Fibroblast of lung (primary cell): ENCODE data around the gene EIF5. TPM values are rescaled to one million over a fixed set of nuclear protein-coding genes. Genes with fewer than 3 reads are reported as not detected.

ENCODE experiments used
- DNase-seq, 2 donors: peaks; one replicate each; pipeline versions ENCODE4 v3.0.0 to v3.0.0-alpha.2; 2010; ENCODE audit warnings: low read depth in 2 of 2
- H2AFZ ChIP-seq: 2 replicates; pipeline ENCODE4 v1.5.1; 2012; ENCODE audit warnings: low read length, control low read depth, inconsistent platforms
- H3K27ac ChIP-seq: 2 replicates; pipeline ENCODE4 v1.5.1; 2011; ENCODE audit warnings: low read length, control low read depth; ENCODE audit not compliant: insufficient read depth
- H3K27me3 ChIP-seq: 2 replicates; pipeline ENCODE4 v1.5.1; 2011; ENCODE audit warnings: mild to moderate bottlenecking, low read length; ENCODE audit not compliant: control insufficient read depth, insufficient read depth
- H3K36me3 ChIP-seq: 2 replicates; pipeline ENCODE4 v1.5.1; 2011; ENCODE audit warnings: low read length; ENCODE audit not compliant: control insufficient read depth, insufficient read depth
- H3K4me1 ChIP-seq: 2 replicates; pipeline ENCODE4 v1.5.1; 2011; ENCODE audit warnings: low read length; ENCODE audit not compliant: control insufficient read depth, insufficient read depth; ENCODE audit errors: extremely low read depth
- H3K4me2 ChIP-seq: 2 replicates; pipeline ENCODE4 v1.5.1; 2011; ENCODE audit warnings: low read length, control low read depth; ENCODE audit not compliant: insufficient read depth; ENCODE audit errors: extremely low read depth
- H3K4me3 ChIP-seq, 4 experiments: fragments of 200-600 bp in 1 of 4; sonication (generic) in 1 of 4; replicated peaks in 1 of 4; 2 replicates each; pipeline ENCODE4 v1.5.1; 2011 to 2016; ENCODE audit warnings: low read length in 4 of 4, low read depth in 3 of 4, mild to moderate bottlenecking in 3 of 4, control low read depth in 2 of 4, inconsistent platforms in 1 of 4, mixed read lengths in 1 of 4; ENCODE audit not compliant: insufficient read depth in 1 of 4; ENCODE audit errors: control extremely low read depth in 1 of 4
- H3K79me2 ChIP-seq: 2 replicates; pipeline ENCODE4 v1.5.1; 2012; ENCODE audit warnings: mild to moderate bottlenecking, low read length, inconsistent platforms; ENCODE audit not compliant: control insufficient read depth, insufficient read depth
- H3K9ac ChIP-seq: 2 replicates; pipeline ENCODE4 v1.5.1; 2011; ENCODE audit warnings: mild to moderate bottlenecking, low read length, control low read depth; ENCODE audit not compliant: insufficient read depth
- H3K9me3 ChIP-seq: 2 replicates; pipeline ENCODE4 v1.5.1; 2012; ENCODE audit warnings: low read depth, low read length; ENCODE audit not compliant: control insufficient read depth, insufficient read depth
- H4K20me1 ChIP-seq: 2 replicates; pipeline ENCODE4 v1.5.1; 2011; ENCODE audit warnings: low read length; ENCODE audit not compliant: control insufficient read depth, insufficient read depth; ENCODE audit errors: extremely low read depth
- CTCF ChIP-seq, 2 donors: IDR thresholded peaks in 1 of 2; conservative IDR thresholded peaks in 1 of 2; 1 replicate in 1 of 2; 2 replicates in 1 of 2; pipeline ENCODE4 v1.5.1; 2011 to 2012; ENCODE audit warnings: low read length in 2 of 2, control low read depth in 1 of 2, inconsistent platforms in 1 of 2, low read depth in 1 of 2, mild to moderate bottlenecking in 1 of 2
- EZH2 ChIP-seq: IDR thresholded peaks from 2 replicates; pipeline ENCODE4 v1.5.1; 2012; ENCODE audit warnings: low read length, control low read depth, mild to moderate bottlenecking; ENCODE audit errors: missing control alignments
- polyA plus RNA-seq, 2 donors: library from polyadenylated mRNA; depleted of rRNA in 1 of 2; stranded (reverse) in 1 of 2; unstranded in 1 of 2; fragments of >200 nt; gene quantifications; 2 replicates each; pipeline ENCODE4 v1.2.1, GENCODE V29; 2011 to 2012; ENCODE audit warnings: missing spikeins in 1 of 2
- total RNA-seq: library from RNA; depleted of rRNA; stranded (reverse); fragments of >200 nt; gene quantifications from 2 replicates; pipeline ENCODE4 v1.2.1, GENCODE V29; 2014

Gene EIF5
- total and polyA plus RNA-seq, 2 donors (not counting 1 experiment from before 2014, with no cell fraction given): 185 to 400 TPM

GRCh38 chr14:103329401-103330347 lies 4.4 kb upstream of the EIF5 start:
- Histone ChIP-seq H3K4me1 (no peaks in the 10 kb centered on the region), H3K27me3 (no peaks in the 10 kb centered on the region), H3K27ac (no peak overlapping the region), H3K4me3 (no peak overlapping the region), H3K79me2 (peaks cover 3% of the 10 kb centered on the region), H3K4me2 (no peak overlapping the region), H4K20me1 (no peaks in the 10 kb centered on the region), H2AFZ (no peak overlapping the region), H3K9ac (no peak overlapping the region), H3K9me3 (no peaks in the 10 kb centered on the region), H3K36me3 (no peaks in the 10 kb centered on the region)
- TF ChIP-seq EZH2: no peak
- TF ChIP-seq CTCF (conservative IDR thresholded peaks at IDR 0.05 in 1 of 2, IDR thresholded peaks at IDR 0.05 in 1 of 2; ENCODE audit: low read depth in 1 of 2, low read length in 2 of 2): no peak
- peak in 1 of 2 donors; percentile 69 for DNase-seq

DNA sequence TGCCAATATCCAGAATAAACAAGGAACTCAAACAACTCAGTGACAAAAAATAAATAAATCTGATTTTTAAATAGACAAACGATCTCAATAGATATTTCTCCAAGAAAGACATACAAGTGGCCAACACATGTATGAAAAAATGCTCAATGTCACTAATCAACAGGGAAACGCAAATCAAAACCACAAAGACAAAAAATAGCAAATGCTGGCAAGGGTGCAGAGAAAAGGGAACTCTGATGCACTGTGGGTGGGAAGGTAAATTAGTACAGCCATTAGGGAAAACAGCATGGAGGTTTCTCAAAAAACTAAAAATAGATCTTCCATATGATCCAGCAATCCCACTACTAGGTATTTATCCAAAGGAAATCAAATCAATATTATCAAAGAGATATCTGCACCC lies 3.5 kb upstream of the EIF5 start:
- H2AFZ ChIP-seq: no peak overlapping the region
- H3K36me3 ChIP-seq: peaks cover 3% of the 10 kb centered on the region
- DNase-seq: no peak
- no peaks in the 10 kb centered on the region for H3K9me3 ChIP-seq
- no peak for TF ChIP-seq EZH2
- no peak for TF ChIP-seq CTCF (conservative IDR thresholded peaks at IDR 0.05 in 1 of 2, IDR thresholded peaks at IDR 0.05 in 1 of 2; ENCODE audit: low read depth in 1 of 2, low read length in 2 of 2)
- no peaks in the 10 kb centered on the region for H3K4me1 ChIP-seq
- no peaks in the 10 kb centered on the region for H3K27me3 ChIP-seq
- no peak overlapping the region for H3K27ac ChIP-seq
- no peak overlapping the region for H3K4me2 ChIP-seq
- peaks cover 12% of the 10 kb centered on the region for H3K79me2 ChIP-seq
- H4K20me1 ChIP-seq: peaks cover under 1% of the 10 kb centered on the region
- H3K9ac ChIP-seq: no peak overlapping the region
- H3K4me3 ChIP-seq: no peak overlapping the region

DNA sequence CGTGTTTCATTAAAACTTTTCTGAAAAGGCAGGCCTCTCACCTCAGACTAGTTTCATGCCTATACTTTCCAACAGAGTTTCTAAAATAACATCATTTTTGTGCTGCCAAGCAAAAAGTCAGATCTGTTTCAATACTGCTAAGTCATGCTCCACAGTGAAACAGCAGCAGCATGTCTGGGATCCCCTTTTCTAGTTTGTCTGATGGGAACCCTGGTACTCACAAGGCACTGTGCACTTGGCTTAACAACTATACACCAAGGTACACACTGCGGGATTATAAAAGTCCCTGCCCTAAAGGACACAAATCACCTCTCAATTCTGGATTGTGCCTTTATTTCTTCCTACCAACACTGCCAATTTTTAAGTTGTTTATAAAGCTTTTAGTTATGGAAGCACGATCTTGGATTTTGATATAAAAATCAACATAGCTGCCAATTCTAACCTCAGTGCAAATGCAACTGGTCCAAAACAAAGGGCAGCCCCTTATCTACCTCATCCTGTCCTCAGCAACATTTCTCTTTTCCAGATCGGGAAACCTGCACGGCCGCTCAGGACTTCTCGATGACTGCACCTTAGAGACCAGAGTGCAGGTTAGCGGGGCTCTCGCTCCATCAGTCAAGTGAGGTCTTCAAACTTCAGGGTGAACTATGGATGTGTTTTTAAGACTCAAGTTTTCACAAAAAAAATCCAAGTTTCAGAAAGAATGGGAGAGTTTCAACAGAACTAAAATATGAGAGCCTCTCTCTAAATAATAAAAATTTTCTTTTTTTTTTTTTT lies 1.7 kb upstream of the EIF5 start:
- H2AFZ ChIP-seq: no peak overlapping the region

More for the DNA sequence above, 1.7 kb upstream of the EIF5 start:
- no peak overlapping the region for H3K27ac ChIP-seq
- H3K4me1 ChIP-seq: peaks cover 3% of the 10 kb centered on the region
- H3K4me3 ChIP-seq: peak overlapping the region in 2 of 4 experiments; percentile 76 to 85
- H3K9me3 ChIP-seq: no peaks in the 10 kb centered on the region
- peak overlapping the region; percentile 84 for H3K4me2 ChIP-seq
- H3K27me3 ChIP-seq: no peaks in the 10 kb centered on the region
- peaks cover 5% of the 10 kb centered on the region for H4K20me1 ChIP-seq
- TF ChIP-seq EZH2 (no peak), CTCF (conservative IDR thresholded peaks at IDR 0.05 in 1 of 2, IDR thresholded peaks at IDR 0.05 in 1 of 2; ENCODE audit: low read depth in 1 of 2, low read length in 2 of 2) (no peak)
- no peak for DNase-seq
- no peak overlapping the region for H3K9ac ChIP-seq
- peaks cover 30% of the 10 kb centered on the region for H3K79me2 ChIP-seq
- peaks cover 17% of the 10 kb centered on the region for H3K36me3 ChIP-seq
